CD4-positive, CD25-positive, alpha-beta regulatory T cell (primary cell): ENCODE measurements around the gene MAF. TPM values are rescaled to one million over a fixed set of nuclear protein-coding genes. Genes with fewer than 3 reads are reported as not detected.
A peak's percentile ranks its signal among the peaks of the same experiment; 100 is the strongest.

Experiments
- ATAC-seq, 2 donors: fragments of 150-1000 bp; cut with Tn5 transposase; one replicate each; pipeline ENCODE4 v1.10.0; 2021; ENCODE audit warnings: low read depth in 2 of 2, moderate number of reproducible peaks in 2 of 2, moderate library complexity in 1 of 2
- DNase-seq, 3 donors: peaks; one replicate each; pipeline versions ENCODE4 v3.0.0 to v3.0.0-alpha.2; 2012 to 2022; ENCODE audit warnings: mixed read lengths in 1 of 3
- H3K27ac ChIP-seq: one replicate; pipeline ENCODE4 v1.7.0; 2013; ENCODE audit warnings: mild to moderate bottlenecking, low read length; ENCODE audit not compliant: insufficient read depth, poor library complexity, severe bottlenecking
- H3K27me3 ChIP-seq: one replicate; pipeline ENCODE4 v1.7.0; 2013; ENCODE audit warnings: low read length; ENCODE audit not compliant: control insufficient read depth, insufficient read depth
- H3K36me3 ChIP-seq: one replicate; pipeline ENCODE4 v1.7.0; 2013; ENCODE audit warnings: mild to moderate bottlenecking, low read length, moderate library complexity; ENCODE audit not compliant: control insufficient read depth, insufficient read depth
- H3K4me1 ChIP-seq: 2 replicates; pipeline ENCODE4 v1.7.0; 2013; ENCODE audit warnings: mild to moderate bottlenecking, low read length; ENCODE audit not compliant: insufficient read depth, control insufficient read depth, poor library complexity, severe bottlenecking
- H3K4me3 ChIP-seq: one replicate; pipeline ENCODE4 v1.7.0; 2013; ENCODE audit warnings: low read depth, mild to moderate bottlenecking, low read length, moderate library complexity
- H3K9me3 ChIP-seq, 2 experiments: 1 replicate in 1 of 2; 2 replicates in 1 of 2; pipeline ENCODE4 v1.7.0; 2013; ENCODE audit warnings: low read length in 2 of 2, mild to moderate bottlenecking in 1 of 2, moderate library complexity in 1 of 2; ENCODE audit not compliant: control insufficient read depth in 2 of 2
- H3K27ac Mint-ChIP-seq, 3 donors: one replicate each; pipeline ENCODE4 v1.8.0; 2020 to 2022; ENCODE audit warnings: mild to moderate bottlenecking in 3 of 3, mixed read lengths in 3 of 3, moderate library complexity in 2 of 3
- H3K27me3 Mint-ChIP-seq: one replicate; pipeline ENCODE4 v1.8.0; 2022; ENCODE audit warnings: mild to moderate bottlenecking, mixed read lengths
- H3K36me3 Mint-ChIP-seq: one replicate; pipeline ENCODE4 v1.8.0; 2020; ENCODE audit warnings: mixed read lengths
- H3K4me1 Mint-ChIP-seq, 4 donors: one replicate each; pipeline ENCODE4 v1.8.0; 2020 to 2022; ENCODE audit warnings: mixed read lengths in 4 of 4, mild to moderate bottlenecking in 1 of 4
- H3K4me3 Mint-ChIP-seq, 4 donors: one replicate each; pipeline ENCODE4 v1.8.0; 2020 to 2022; ENCODE audit warnings: mild to moderate bottlenecking in 4 of 4, mixed read lengths in 4 of 4, moderate library complexity in 3 of 4
- H3K9me3 Mint-ChIP-seq, 7 donors: one replicate each; pipeline ENCODE4 v1.8.0; 2020 to 2022; ENCODE audit warnings: mixed read lengths in 7 of 7, mild to moderate bottlenecking in 3 of 7, moderate library complexity in 2 of 7
- polyA plus RNA-seq, 4 donors: library from polyadenylated mRNA; unstranded; fragments of 300-500 nt; fragmentation: Illumina TruSeq; gene quantifications; one replicate each; pipeline ENCODE4 v1.2.3, GENCODE V29; 2021
- total RNA-seq: library from RNA; stranded (reverse); gene quantifications from one replicate; pipeline ENCODE4 v1.2.3, GENCODE V29; 2022

MAF gene
- total and polyA plus RNA-seq, 5 donors from 2014 or later: 1.4 to 120 (median 3.8) TPM

GRCh38 chr16:79612207-79612606 lies 11.7 kb upstream of the MAF start:
- H3K27ac Mint-ChIP-seq: no peak overlapping the region
- Histone ChIP-seq H3K9me3 (no peaks in the 10 kb centered on the region), H3K36me3 (no peaks in the 10 kb centered on the region), H3K27me3 (peaks cover 1% of the 10 kb centered on the region), H3K4me3 (no peak overlapping the region), H3K27ac (no peak overlapping the region), H3K4me1 (peaks cover 4% of the 10 kb centered on the region)
- no peaks in the 10 kb centered on the region for H3K27me3 Mint-ChIP-seq
- peaks cover 0 to 1% (median 0%) of the 10 kb centered on the region in 7 donors for H3K9me3 Mint-ChIP-seq
- DNase-seq: no peak
- ATAC-seq: no peak
- peaks cover 0 to 9% (median 4%) of the 10 kb centered on the region in 4 donors for H3K4me1 Mint-ChIP-seq
- H3K4me3 Mint-ChIP-seq: no peak overlapping the region
- H3K36me3 Mint-ChIP-seq: no peaks in the 10 kb centered on the region

GRCh38 chr16:79610771-79611170 lies 10.2 kb upstream of the MAF start:
- H3K27ac ChIP-seq: no peak overlapping the region
- peaks cover 1% of the 10 kb centered on the region for H3K27me3 ChIP-seq
- no peak overlapping the region for H3K4me3 Mint-ChIP-seq
- no peaks in the 10 kb centered on the region for H3K9me3 ChIP-seq
- H3K9me3 Mint-ChIP-seq: peaks cover 0 to 1% (median 0%) of the 10 kb centered on the region in 7 donors
- H3K4me1 ChIP-seq: no peaks in the 10 kb centered on the region
- H3K27ac Mint-ChIP-seq: no peak overlapping the region
- ATAC-seq: no peak
- DNase-seq: no peak
- H3K4me1 Mint-ChIP-seq: peaks cover 3 to 9% (median 4%) of the 10 kb centered on the region in 4 donors
- no peak overlapping the region for H3K4me3 ChIP-seq
- H3K27me3 Mint-ChIP-seq: no peaks in the 10 kb centered on the region
- no peaks in the 10 kb centered on the region for H3K36me3 Mint-ChIP-seq
- no peaks in the 10 kb centered on the region for H3K36me3 ChIP-seq

GRCh38 chr16:79609861-79610260 lies 9.3 kb upstream of the MAF start:
- Histone ChIP-seq H3K36me3 (no peaks in the 10 kb centered on the region), H3K9me3 (no peaks in the 10 kb centered on the region), H3K27me3 (peaks cover 1% of the 10 kb centered on the region), H3K4me3 (no peak overlapping the region), H3K27ac (no peak overlapping the region), H3K4me1 (no peaks in the 10 kb centered on the region)
- H3K4me3 Mint-ChIP-seq: no peak overlapping the region
- H3K27ac Mint-ChIP-seq: peak overlapping the region in 1 of 3 donors; percentile 27
- no peak for DNase-seq
- H3K9me3 Mint-ChIP-seq: peaks cover 0 to 1% (median 0%) of the 10 kb centered on the region in 7 donors
- peak in 1 of 2 donors; percentile 37 for ATAC-seq
- H3K27me3 Mint-ChIP-seq: no peaks in the 10 kb centered on the region
- H3K4me1 Mint-ChIP-seq: peaks cover 4 to 10% (median 4%) of the 10 kb centered on the region in 4 donors
- no peaks in the 10 kb centered on the region for H3K36me3 Mint-ChIP-seq

- ATAC-seq (no peak), DNase-seq (no peak)
- Mint-ChIP-seq H3K9me3 (peaks cover 0 to 1% (median 0%) of the 10 kb centered on the region in 7 donors), H3K4me3 (no peak overlapping the region), H3K27me3 (no peaks in the 10 kb centered on the region), H3K4me1 (peaks cover 4 to 14% (median 5%) of the 10 kb centered on the region in 4 donors), H3K36me3 (no peaks in the 10 kb centered on the region), H3K27ac (no peak overlapping the region)
- Histone ChIP-seq H3K27ac (no peak overlapping the region), H3K4me1 (peaks cover 3% of the 10 kb centered on the region), H3K4me3 (no peak overlapping the region), H3K27me3 (peaks cover 1% of the 10 kb centered on the region), H3K9me3 (no peaks in the 10 kb centered on the region), H3K36me3 (no peaks in the 10 kb centered on the region)
Observed at GRCh38 chr16:79608976-79609375, 8.4 kb upstream of the MAF start.

GRCh38 chr16:79607587-79607986 lies 7.0 kb upstream of the MAF start:
- Mint-ChIP-seq H3K36me3 (no peaks in the 10 kb centered on the region), H3K27me3 (no peaks in the 10 kb centered on the region), H3K4me3 (no peak overlapping the region), H3K9me3 (peaks cover 0 to 1% (median 0%) of the 10 kb centered on the region in 7 donors), H3K27ac (no peak overlapping the region), H3K4me1 (peaks cover 7 to 17% (median 11%) of the 10 kb centered on the region in 4 donors)
- Histone ChIP-seq H3K9me3 (no peaks in the 10 kb centered on the region), H3K4me3 (no peak overlapping the region), H3K27me3 (peaks cover 1% of the 10 kb centered on the region), H3K4me1 (peaks cover 7% of the 10 kb centered on the region), H3K36me3 (no peaks in the 10 kb centered on the region), H3K27ac (no peak overlapping the region)
- no peak for ATAC-seq
- no peak for DNase-seq

GRCh38 chr16:79605999-79606398 lies 5.5 kb upstream of the MAF start:
- Histone ChIP-seq H3K9me3 (no peaks in the 10 kb centered on the region), H3K4me1 (peaks cover 23% of the 10 kb centered on the region), H3K36me3 (no peaks in the 10 kb centered on the region), H3K4me3 (no peak overlapping the region), H3K27ac (no peak overlapping the region), H3K27me3 (peaks cover 1% of the 10 kb centered on the region)
- H3K9me3 Mint-ChIP-seq: no peaks in the 10 kb centered on the region
- DNase-seq (no peak), ATAC-seq (no peak)
- peaks cover 6% of the 10 kb centered on the region for H3K27me3 Mint-ChIP-seq
- peak overlapping the region in 2 of 3 donors; percentile 21 to 45 for H3K27ac Mint-ChIP-seq
- H3K4me3 Mint-ChIP-seq: peak overlapping the region in 1 of 4 donors; percentile 57
- H3K4me1 Mint-ChIP-seq: peaks cover 11 to 24% (median 22%) of the 10 kb centered on the region in 4 donors
- H3K36me3 Mint-ChIP-seq: no peaks in the 10 kb centered on the region

GRCh38 chr16:79603055-79603454 lies 2.5 kb upstream of the MAF start:
- ATAC-seq (no peak), DNase-seq (no peak)
- H3K27me3 ChIP-seq: no peaks in the 10 kb centered on the region
- peak overlapping the region; percentile 94 for H3K4me3 ChIP-seq
- peaks cover 13% of the 10 kb centered on the region for H3K27me3 Mint-ChIP-seq
- peaks cover 10 to 30% (median 27%) of the 10 kb centered on the region in 4 donors for H3K4me1 Mint-ChIP-seq
- no peaks in the 10 kb centered on the region for H3K9me3 ChIP-seq
- H3K9me3 Mint-ChIP-seq: no peaks in the 10 kb centered on the region
- H3K4me1 ChIP-seq: peaks cover 27% of the 10 kb centered on the region
- H3K27ac Mint-ChIP-seq: peak overlapping the region in 2 of 3 donors; percentile 94 to 98
- no peaks in the 10 kb centered on the region for H3K36me3 ChIP-seq
- no peak overlapping the region for H3K27ac ChIP-seq
- peak overlapping the region; percentile 95 to 99 (median 96) for H3K4me3 Mint-ChIP-seq
- no peaks in the 10 kb centered on the region for H3K36me3 Mint-ChIP-seq

- ATAC-seq: peak in 1 of 2 donors; percentile 6
- H3K4me1 Mint-ChIP-seq: peaks cover 11 to 30% (median 27%) of the 10 kb centered on the region in 4 donors
- H3K36me3 Mint-ChIP-seq: no peaks in the 10 kb centered on the region
- peak overlapping the region in 2 of 3 donors; percentile 94 to 98 for H3K27ac Mint-ChIP-seq
- H3K36me3 ChIP-seq: no peaks in the 10 kb centered on the region
- no peaks in the 10 kb centered on the region for H3K27me3 ChIP-seq
- no peaks in the 10 kb centered on the region for H3K9me3 Mint-ChIP-seq
- peak overlapping the region; percentile 94 for H3K4me3 ChIP-seq
- H3K9me3 ChIP-seq: no peaks in the 10 kb centered on the region
- H3K4me1 ChIP-seq: peaks cover 27% of the 10 kb centered on the region
- H3K4me3 Mint-ChIP-seq: peak overlapping the region; percentile 95 to 99 (median 96)
- H3K27me3 Mint-ChIP-seq: peaks cover 13% of the 10 kb centered on the region
- peak in 1 of 3 donors; percentile 84 for DNase-seq
- H3K27ac ChIP-seq: peak overlapping the region; percentile 80
Observed at GRCh38 chr16:79602628-79603014, 2.1 kb upstream of the MAF start.
